Measurements from ENCODE around the gene PIK3R6.
A peak's percentile ranks its signal among the peaks of the same experiment; 100 is the strongest.

PIK3R6 gene

GRCh38 chr17:8867361-8867981 is at the start of gene PIK3R6:
TSS of gene PIK3R6 (minus strand) at chr17:8867674. CDS start at chr17:8849794, 17,880 bp downstream.
- no peak for DNase-seq (ENCODE audit: low read depth)

GRCh38 chr17:8916466-8916865 is 49.0 kb upstream of the PIK3R6 start:
- no peak for DNase-seq (ENCODE audit: low read depth)

GRCh38 chr17:8914554-8914953 is 47.1 kb upstream of the PIK3R6 start:
- DNase-seq (ENCODE audit: low read depth): no peak

GRCh38 chr17:8913879-8914278 is 46.4 kb upstream of the PIK3R6 start:
- DNase-seq (ENCODE audit: low read depth): no peak

- no peak for DNase-seq (ENCODE audit: low read depth)
These were observed 45.6 kb upstream of the PIK3R6 start for GRCh38 chr17:8913091-8913490.

- DNase-seq (ENCODE audit: low read depth): no peak
These were observed 44.9 kb upstream of the PIK3R6 start for GRCh38 chr17:8912084-8912981.

GRCh38 chr17:8910969-8911604 is 43.6 kb upstream of the PIK3R6 start:
- no peak for DNase-seq (ENCODE audit: low read depth)

- no peak for DNase-seq (ENCODE audit: low read depth)
These were observed 42.3 kb upstream of the PIK3R6 start for GRCh38 chr17:8909586-8910270.

- no peak for DNase-seq (ENCODE audit: low read depth)
These were observed 37.9 kb upstream of the PIK3R6 start for GRCh38 chr17:8905331-8905730.

- DNase-seq (ENCODE audit: low read depth): no peak
These were observed 37.2 kb upstream of the PIK3R6 start for GRCh38 chr17:8904686-8905085.

- no peak for DNase-seq (ENCODE audit: low read depth)
These were observed 36.7 kb upstream of the PIK3R6 start for GRCh38 chr17:8904201-8904600.

- DNase-seq (ENCODE audit: low read depth): no peak
These were observed 33.4 kb upstream of the PIK3R6 start for GRCh38 chr17:8900626-8901585.

- DNase-seq (ENCODE audit: low read depth): no peak
These were observed 32.7 kb upstream of the PIK3R6 start for GRCh38 chr17:8900207-8900606.

GRCh38 chr17:8898636-8899035 is 31.2 kb upstream of the PIK3R6 start:
- DNase-seq (ENCODE audit: low read depth): no peak

GRCh38 chr17:8898126-8898525 is 30.7 kb upstream of the PIK3R6 start:
- no peak for DNase-seq (ENCODE audit: low read depth)

- DNase-seq (ENCODE audit: low read depth): no peak
These were observed 29.5 kb upstream of the PIK3R6 start for GRCh38 chr17:8896641-8897635.

- DNase-seq (ENCODE audit: low read depth): no peak
These were observed 28.6 kb upstream of the PIK3R6 start for GRCh38 chr17:8896087-8896486.

- DNase-seq (ENCODE audit: low read depth): peak; percentile 21
These were observed 27.5 kb upstream of the PIK3R6 start for GRCh38 chr17:8894673-8895578.

GRCh38 chr17:8894202-8894671 is 26.8 kb upstream of the PIK3R6 start:
- DNase-seq (ENCODE audit: low read depth): no peak

All from stimulated activated CD8-positive, alpha-beta memory T cell treated with anti-CD3 and anti-CD28 coated beads, Interleukin-12 subunit alpha, Interleukin-12 subunit beta, amount 100 ng/mL, for 1 hour (primary cell).